HepG2 (cell line): ENCODE measurements around the gene TUBB. TPM values are rescaled to one million over a fixed set of nuclear protein-coding genes. Genes with fewer than 3 reads are reported as not detected.

Experiments
- ARNTL ChIP-seq: sonication (generic); formaldehyde crosslinking; IDR thresholded peaks from 2 replicates; pipeline ENCODE4 v1.4.0; 2020; ENCODE audit warnings: mild to moderate bottlenecking, missing genetic modification reagents
- CHCHD3 ChIP-seq: sonication (generic); formaldehyde crosslinking; IDR thresholded peaks from 2 replicates; pipeline ENCODE4 v1.8.0; 2022; ENCODE audit warnings: mild to moderate bottlenecking, missing genetic modification reagents, moderate library complexity
- ETV5 ChIP-seq: IDR thresholded peaks from 2 replicates; pipeline ENCODE4 v1.6.1; 2018; ENCODE audit warnings: missing biosample characterization, missing genetic modification reagents, inconsistent platforms, borderline replicate concordance
- FOXJ3 ChIP-seq: sonication (generic); formaldehyde crosslinking; IDR thresholded peaks from 2 replicates; pipeline ENCODE4 v1.4.0; 2020; ENCODE audit warnings: missing genetic modification reagents, mild to moderate bottlenecking, borderline replicate concordance
- HDAC1 ChIP-seq: sonication (generic); formaldehyde crosslinking; IDR thresholded peaks from 2 replicates; pipeline ENCODE4 v1.5.1; 2020; ENCODE audit warnings: mild to moderate bottlenecking, missing genetic modification reagents
- MLLT10 ChIP-seq: sonication (generic); formaldehyde crosslinking; IDR thresholded peaks from 2 replicates; pipeline ENCODE4 v1.4.0; 2020; ENCODE audit warnings: missing genetic modification reagents
- ZNF530 ChIP-seq: sonication (generic); formaldehyde crosslinking; IDR thresholded peaks from 2 replicates; pipeline ENCODE4 v1.5.0; 2020; ENCODE audit warnings: low read depth, mild to moderate bottlenecking, missing genetic modification reagents
- ZNF558 ChIP-seq: sonication (generic); formaldehyde crosslinking; IDR thresholded peaks from 2 replicates; pipeline ENCODE4 v1.9.0; 2022; ENCODE audit warnings: mild to moderate bottlenecking, missing genetic modification reagents, borderline replicate concordance
- ZNF770 ChIP-seq: sonication (generic); formaldehyde crosslinking; IDR thresholded peaks from 2 replicates; pipeline ENCODE4 v1.5.0; 2020; ENCODE audit warnings: mild to moderate bottlenecking, missing genetic modification reagents
- ZXDC ChIP-seq: sonication (generic); formaldehyde crosslinking; IDR thresholded peaks from 2 replicates; pipeline ENCODE4 v1.5.0; 2020; ENCODE audit warnings: mild to moderate bottlenecking, missing genetic modification reagents
- polyA plus RNA-seq, 8 experiments: library from polyadenylated mRNA; depleted of rRNA in 3 of 8; stranded (reverse) in 7 of 8; unstranded in 1 of 8; fragments of >200 nt; fragmentation: Illumina TruSeq in 4 of 8; extraction: Trizol in 4 of 8; gene quantifications; 2 replicates each; pipeline versions ENCODE4 v1.2.1 to v1.2.3, GENCODE V29; 2011 to 2016; ENCODE audit warnings: low read depth in 4 of 8, missing spikeins in 1 of 8, mixed read lengths in 1 of 8; ENCODE audit not compliant: insufficient read depth in 1 of 8
- total RNA-seq, 5 experiments: library from RNA; depleted of rRNA; stranded (reverse); fragments of >200 nt; fragmentation: Illumina TruSeq; extraction: Trizol; gene quantifications; 2 replicates each; pipeline ENCODE4 v1.2.3, GENCODE V29; 2016; ENCODE audit warnings: low read depth in 1 of 5
- TF ChIP-seq, protein P1 (sequence below): sonication (generic); formaldehyde crosslinking; IDR thresholded peaks from 2 replicates; pipeline ENCODE4 v1.8.0; 2022; ENCODE audit warnings: missing genetic modification reagents, mild to moderate bottlenecking, borderline replicate concordance
- TF ChIP-seq, protein P2 (sequence below): sonication (generic); formaldehyde crosslinking; IDR thresholded peaks from 2 replicates; pipeline ENCODE4 v1.4.0; 2020; ENCODE audit warnings: missing genetic modification reagents, borderline replicate concordance
- TF ChIP-seq, protein P3 (sequence below): sonication (generic); formaldehyde crosslinking; IDR thresholded peaks from 2 replicates; pipeline ENCODE4 v1.9.0; 2022; ENCODE audit warnings: missing genetic modification reagents, mild to moderate bottlenecking, borderline replicate concordance
- TF ChIP-seq, protein P4 (sequence below): sonication (generic); formaldehyde crosslinking; IDR thresholded peaks from 2 replicates; pipeline ENCODE4 v1.5.1; 2020; ENCODE audit warnings: missing genetic modification reagents, mild to moderate bottlenecking, borderline replicate concordance

The TUBB gene
- total and polyA plus RNA-seq, 2 of the 13 experiments (the other 11 are each of a cell fraction or from before 2014, with no cell fraction given) = 911 to 1,163 TPM

GRCh38 chr6:30717129-30717844, 2.9 kb upstream of the TUBB start, which contains the start of gene MDC1 (continued):
- TF ChIP-seq ZXDC (CRISPR knock-in tag) (no peak), FOXJ3 (CRISPR knock-in tag) (peak; percentile 63; the same call in 1 of the 2 replicates), ARNTL (CRISPR knock-in tag) (peak; percentile 85), ZNF770 (CRISPR knock-in tag) (no peak), ETV5 (peak; percentile 80), ZNF558 (CRISPR knock-in tag) (no peak), MLLT10 (no peak), CHCHD3 (CRISPR knock-in tag) (peak; percentile 40; the same call in 1 of the 2 replicates), ZNF530 (CRISPR knock-in tag) (no peak), HDAC1 (peak; percentile 99)
- TF ChIP-seq, protein P1, sequence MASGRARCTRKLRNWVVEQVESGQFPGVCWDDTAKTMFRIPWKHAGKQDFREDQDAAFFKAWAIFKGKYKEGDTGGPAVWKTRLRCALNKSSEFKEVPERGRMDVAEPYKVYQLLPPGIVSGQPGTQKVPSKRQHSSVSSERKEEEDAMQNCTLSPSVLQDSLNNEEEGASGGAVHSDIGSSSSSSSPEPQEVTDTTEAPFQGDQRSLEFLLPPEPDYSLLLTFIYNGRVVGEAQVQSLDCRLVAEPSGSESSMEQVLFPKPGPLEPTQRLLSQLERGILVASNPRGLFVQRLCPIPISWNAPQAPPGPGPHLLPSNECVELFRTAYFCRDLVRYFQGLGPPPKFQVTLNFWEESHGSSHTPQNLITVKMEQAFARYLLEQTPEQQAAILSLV (CRISPR knock-in tag) = peak; percentile 65
- TF ChIP-seq, protein P2, sequence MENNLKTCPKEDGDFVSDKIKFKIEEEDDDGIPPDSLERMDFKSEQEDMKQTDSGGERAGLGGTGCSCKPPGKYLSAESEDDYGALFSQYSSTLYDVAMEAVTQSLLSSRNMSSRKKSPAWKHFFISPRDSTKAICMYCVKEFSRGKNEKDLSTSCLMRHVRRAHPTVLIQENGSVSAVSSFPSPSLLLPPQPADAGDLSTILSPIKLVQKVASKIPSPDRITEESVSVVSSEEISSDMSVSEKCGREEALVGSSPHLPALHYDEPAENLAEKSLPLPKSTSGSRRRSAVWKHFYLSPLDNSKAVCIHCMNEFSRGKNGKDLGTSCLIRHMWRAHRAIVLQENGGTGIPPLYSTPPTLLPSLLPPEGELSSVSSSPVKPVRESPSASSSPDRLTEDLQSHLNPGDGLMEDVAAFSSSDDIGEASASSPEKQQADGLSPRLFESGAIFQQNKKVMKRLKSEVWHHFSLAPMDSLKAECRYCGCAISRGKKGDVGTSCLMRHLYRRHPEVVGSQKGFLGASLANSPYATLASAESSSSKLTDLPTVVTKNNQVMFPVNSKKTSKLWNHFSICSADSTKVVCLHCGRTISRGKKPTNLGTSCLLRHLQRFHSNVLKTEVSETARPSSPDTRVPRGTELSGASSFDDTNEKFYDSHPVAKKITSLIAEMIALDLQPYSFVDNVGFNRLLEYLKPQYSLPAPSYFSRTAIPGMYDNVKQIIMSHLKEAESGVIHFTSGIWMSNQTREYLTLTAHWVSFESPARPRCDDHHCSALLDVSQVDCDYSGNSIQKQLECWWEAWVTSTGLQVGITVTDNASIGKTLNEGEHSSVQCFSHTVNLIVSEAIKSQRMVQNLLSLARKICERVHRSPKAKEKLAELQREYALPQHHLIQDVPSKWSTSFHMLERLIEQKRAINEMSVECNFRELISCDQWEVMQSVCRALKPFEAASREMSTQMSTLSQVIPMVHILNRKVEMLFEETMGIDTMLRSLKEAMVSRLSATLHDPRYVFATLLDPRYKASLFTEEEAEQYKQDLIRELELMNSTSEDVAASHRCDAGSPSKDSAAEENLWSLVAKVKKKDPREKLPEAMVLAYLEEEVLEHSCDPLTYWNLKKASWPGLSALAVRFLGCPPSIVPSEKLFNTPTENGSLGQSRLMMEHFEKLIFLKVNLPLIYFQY (CRISPR knock-in tag) = peak; percentile 87
- TF ChIP-seq, protein P3, sequence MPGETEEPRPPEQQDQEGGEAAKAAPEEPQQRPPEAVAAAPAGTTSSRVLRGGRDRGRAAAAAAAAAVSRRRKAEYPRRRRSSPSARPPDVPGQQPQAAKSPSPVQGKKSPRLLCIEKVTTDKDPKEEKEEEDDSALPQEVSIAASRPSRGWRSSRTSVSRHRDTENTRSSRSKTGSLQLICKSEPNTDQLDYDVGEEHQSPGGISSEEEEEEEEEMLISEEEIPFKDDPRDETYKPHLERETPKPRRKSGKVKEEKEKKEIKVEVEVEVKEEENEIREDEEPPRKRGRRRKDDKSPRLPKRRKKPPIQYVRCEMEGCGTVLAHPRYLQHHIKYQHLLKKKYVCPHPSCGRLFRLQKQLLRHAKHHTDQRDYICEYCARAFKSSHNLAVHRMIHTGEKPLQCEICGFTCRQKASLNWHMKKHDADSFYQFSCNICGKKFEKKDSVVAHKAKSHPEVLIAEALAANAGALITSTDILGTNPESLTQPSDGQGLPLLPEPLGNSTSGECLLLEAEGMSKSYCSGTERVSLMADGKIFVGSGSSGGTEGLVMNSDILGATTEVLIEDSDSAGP (CRISPR knock-in tag) = peak; percentile 94
- TF ChIP-seq, protein P4, sequence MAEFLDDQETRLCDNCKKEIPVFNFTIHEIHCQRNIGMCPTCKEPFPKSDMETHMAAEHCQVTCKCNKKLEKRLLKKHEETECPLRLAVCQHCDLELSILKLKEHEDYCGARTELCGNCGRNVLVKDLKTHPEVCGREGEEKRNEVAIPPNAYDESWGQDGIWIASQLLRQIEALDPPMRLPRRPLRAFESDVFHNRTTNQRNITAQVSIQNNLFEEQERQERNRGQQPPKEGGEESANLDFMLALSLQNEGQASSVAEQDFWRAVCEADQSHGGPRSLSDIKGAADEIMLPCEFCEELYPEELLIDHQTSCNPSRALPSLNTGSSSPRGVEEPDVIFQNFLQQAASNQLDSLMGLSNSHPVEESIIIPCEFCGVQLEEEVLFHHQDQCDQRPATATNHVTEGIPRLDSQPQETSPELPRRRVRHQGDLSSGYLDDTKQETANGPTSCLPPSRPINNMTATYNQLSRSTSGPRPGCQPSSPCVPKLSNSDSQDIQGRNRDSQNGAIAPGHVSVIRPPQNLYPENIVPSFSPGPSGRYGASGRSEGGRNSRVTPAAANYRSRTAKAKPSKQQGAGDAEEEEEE = no peak; the same call in 1 of the 2 replicates
